NT2/D1 (cell line): Measurements from ENCODE around the gene ENDOD1.

Experiments used
- SUZ12 ChIP-seq: IDR thresholded peaks from 2 replicates; pipeline ENCODE4 v1.6.1; 2011; ENCODE audit not compliant: insufficient read length, insufficient read depth; ENCODE audit errors: extremely low read depth
- ZNF274 ChIP-seq: IDR thresholded peaks from 2 replicates; pipeline ENCODE4 v1.6.1; 2011; ENCODE audit warnings: mild to moderate bottlenecking, low read depth, low read length

- TF ChIP-seq SUZ12 (no peak), ZNF274 (no peak)
These were observed 71.6 kb downstream of the ENDOD1 start for GRCh38 chr11:95161248-95161647.
